Left ventricle myocardium inferior (tissue), 1 donor: ENCODE results near the gene DEFB129. TPM values are rescaled to one million over a fixed set of nuclear protein-coding genes. Genes with fewer than 3 reads are reported as not detected.
A peak's percentile ranks its signal among the peaks of the same experiment; 100 is the strongest.

Experiments
- DNase-seq: peaks from one replicate; pipeline ENCODE4 v3.0.0-alpha.2; 2020
- H3K27ac ChIP-seq: fragments of 200-600 bp; replicated peaks from 2 replicates; pipeline ENCODE4 v1.8.0; 2021
- H3K27me3 ChIP-seq: fragments of 200-600 bp; 2 replicates; pipeline ENCODE4 v1.8.0; 2021; ENCODE audit warnings: low read depth
- H3K36me3 ChIP-seq: fragments of 200-600 bp; 2 replicates; pipeline ENCODE4 v1.8.0; 2021
- H3K4me1 ChIP-seq: fragments of 200-600 bp; 2 replicates; pipeline ENCODE4 v1.8.0; 2021
- H3K4me3 ChIP-seq: fragments of 200-600 bp; 2 replicates; pipeline ENCODE4 v1.8.0; 2021; ENCODE audit warnings: mild to moderate bottlenecking, moderate library complexity
- H3K9me3 ChIP-seq: fragments of 200-600 bp; replicated peaks from 2 replicates; pipeline ENCODE4 v1.8.0; 2021
- CTCF ChIP-seq: fragments of 200-600 bp; IDR thresholded peaks from 2 replicates; pipeline ENCODE4 v1.8.0; 2021; ENCODE audit warnings: antibody characterized with exemption, mild to moderate bottlenecking, borderline replicate concordance
- intact Hi-C: fragments of 100-400 bp; cut with micrococcal nuclease; formaldehyde crosslinking; loops from one replicate; pipeline ENCODE4 v1.11.0; 2022
- total RNA-seq: library from RNA; stranded (reverse); fragmentation: NEBNext Ultra II Directional; extraction: Animal tissue kit (Norgen Biotek cat#: 25700); gene quantifications from one replicate; pipeline ENCODE4 v1.2.1, GENCODE V29; 2021
- donor health status: DM: no; HTN: yes; CAD: no; lungs with severe emphysema.

DEFB129 gene
- total RNA-seq, 1 donor from 2014 or later: not detected

GRCh38 chr20:257419-257818 is 30.4 kb downstream of the DEFB129 start, which contains the start of gene DEFB132:
Gene DEFB132 (plus strand): TSS chr20:257724. CDS start chr20:257779, 55 bp downstream.
- Histone ChIP-seq H3K4me1 (no peaks in the 10 kb centered on the region), H3K27ac (no peak within 1 kb of the TSS), H3K4me3 (no peak within 1 kb of the TSS), H3K9me3 (no peaks in the 10 kb centered on the region), H3K36me3 (no peaks in the 10 kb centered on the region), H3K27me3 (peaks cover 20% of the 10 kb centered on the region)
- no peak for TF ChIP-seq CTCF
- intact Hi-C loops: no loop called here
- DNase-seq: no peak

GRCh38 chr20:258269-258858 is 31.3 kb downstream of the DEFB129 start:
- peaks cover 17% of the 10 kb centered on the region for H3K27me3 ChIP-seq
- DNase-seq: no peak
- no peaks in the 10 kb centered on the region for H3K9me3 ChIP-seq
- intact Hi-C loops: no loop called here
- no peaks in the 10 kb centered on the region for H3K4me1 ChIP-seq
- no peak for TF ChIP-seq CTCF
- no peak overlapping the region for H3K27ac ChIP-seq
- H3K4me3 ChIP-seq: no peak overlapping the region
- H3K36me3 ChIP-seq: no peaks in the 10 kb centered on the region

- peak; percentile 24 for TF ChIP-seq CTCF
- no peak overlapping the region for H3K4me3 ChIP-seq
- no peaks in the 10 kb centered on the region for H3K36me3 ChIP-seq
- no peaks in the 10 kb centered on the region for H3K9me3 ChIP-seq
- H3K4me1 ChIP-seq: no peaks in the 10 kb centered on the region
- H3K27me3 ChIP-seq: peaks cover 22% of the 10 kb centered on the region
- H3K27ac ChIP-seq: no peak overlapping the region
- DNase-seq: no peak
- intact Hi-C loops: no loop called here
Measured at GRCh38 chr20:258963-259362, 31.9 kb downstream of the DEFB129 start.

GRCh38 chr20:259981-260380 is 32.9 kb downstream of the DEFB129 start:
- no peak for TF ChIP-seq CTCF
- intact Hi-C loops: no loop called here
- Histone ChIP-seq H3K4me3 (no peak overlapping the region), H3K27ac (no peak overlapping the region), H3K9me3 (no peaks in the 10 kb centered on the region), H3K27me3 (peaks cover 14% of the 10 kb centered on the region), H3K4me1 (no peaks in the 10 kb centered on the region), H3K36me3 (no peaks in the 10 kb centered on the region)
- DNase-seq: no peak

- intact Hi-C loops: no loop called here
- Histone ChIP-seq H3K36me3 (no peaks in the 10 kb centered on the region), H3K4me1 (peaks cover 8% of the 10 kb centered on the region), H3K4me3 (no peak overlapping the region), H3K27ac (no peak overlapping the region), H3K27me3 (peaks cover 13% of the 10 kb centered on the region), H3K9me3 (no peaks in the 10 kb centered on the region)
- DNase-seq: no peak
- no peak for TF ChIP-seq CTCF
Measured at GRCh38 chr20:263701-264100, 36.6 kb downstream of the DEFB129 start.
